ENCODE measurements around the gene DOCK6. TPM values are rescaled to one million over a fixed set of nuclear protein-coding genes. Genes with fewer than 3 reads are reported as not detected.

Gene DOCK6
- total RNA-seq, 1 donor from 2014 or later = 86.9 TPM

GRCh38 chr19:11151181-11151580 lies 111.1 kb downstream of the DOCK6 start:
- Mint-ChIP-seq H3K9me3 (ENCODE audit: unreplicated experiment) (no peaks in the 10 kb centered on the region), H3K27me3 (ENCODE audit: unreplicated experiment) (no peaks in the 10 kb centered on the region), H3K4me3 (ENCODE audit: unreplicated experiment) (no peak overlapping the region), H3K27ac (ENCODE audit: unreplicated experiment) (peak overlapping the region; percentile 95), H3K36me3 (ENCODE audit: unreplicated experiment) (peaks cover 2% of the 10 kb centered on the region), H3K4me1 (ENCODE audit: unreplicated experiment) (peaks cover 42% of the 10 kb centered on the region)
- DNase-seq (ENCODE audit: extremely low spot score, unreplicated experiment) = no peak
- TF ChIP-seq, protein P1, sequence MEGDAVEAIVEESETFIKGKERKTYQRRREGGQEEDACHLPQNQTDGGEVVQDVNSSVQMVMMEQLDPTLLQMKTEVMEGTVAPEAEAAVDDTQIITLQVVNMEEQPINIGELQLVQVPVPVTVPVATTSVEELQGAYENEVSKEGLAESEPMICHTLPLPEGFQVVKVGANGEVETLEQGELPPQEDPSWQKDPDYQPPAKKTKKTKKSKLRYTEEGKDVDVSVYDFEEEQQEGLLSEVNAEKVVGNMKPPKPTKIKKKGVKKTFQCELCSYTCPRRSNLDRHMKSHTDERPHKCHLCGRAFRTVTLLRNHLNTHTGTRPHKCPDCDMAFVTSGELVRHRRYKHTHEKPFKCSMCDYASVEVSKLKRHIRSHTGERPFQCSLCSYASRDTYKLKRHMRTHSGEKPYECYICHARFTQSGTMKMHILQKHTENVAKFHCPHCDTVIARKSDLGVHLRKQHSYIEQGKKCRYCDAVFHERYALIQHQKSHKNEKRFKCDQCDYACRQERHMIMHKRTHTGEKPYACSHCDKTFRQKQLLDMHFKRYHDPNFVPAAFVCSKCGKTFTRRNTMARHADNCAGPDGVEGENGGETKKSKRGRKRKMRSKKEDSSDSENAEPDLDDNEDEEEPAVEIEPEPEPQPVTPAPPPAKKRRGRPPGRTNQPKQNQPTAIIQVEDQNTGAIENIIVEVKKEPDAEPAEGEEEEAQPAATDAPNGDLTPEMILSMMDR (IDR thresholded peaks at IDR 0.05) = no peak

Other genes with a start within 250 kb of the DOCK6 start
- gene LDLR, start 173.1 kb downstream of the DOCK6 start, total RNA-seq = 75.4 and 96.9 TPM in 2 replicates
- 11.9 and 13.5 TPM in 2 replicates for gene SPC24, start 106.7 kb downstream of the DOCK6 start, total RNA-seq
- 386 and 387 TPM in 2 replicates for gene KANK2, start 65.0 kb downstream of the DOCK6 start, total RNA-seq
- gene ANGPTL8, start 22.9 kb downstream of the DOCK6 start, total RNA-seq = not detected in 2 replicates
- not detected in 2 replicates for gene TSPAN16, start 33.6 kb upstream of the DOCK6 start, total RNA-seq
- gene RAB3D, start 77.1 kb upstream of the DOCK6 start, total RNA-seq = 2.6 and 4.3 TPM in 2 replicates
- gene TMEM205, start 83.7 kb upstream of the DOCK6 start, total RNA-seq = 57.4 and 64.1 TPM in 2 replicates
- 22.4 and 28.1 TPM in 2 replicates for gene CCDC159, start 84.0 kb upstream of the DOCK6 start, total RNA-seq
- 51.9 and 55.8 TPM in 2 replicates for gene PLPPR2, start 92.9 kb upstream of the DOCK6 start, total RNA-seq
- 1.3 and 2.4 TPM in 2 replicates for gene SWSAP1, start 112.1 kb upstream of the DOCK6 start, total RNA-seq
- gene EPOR, start 121.8 kb upstream of the DOCK6 start, total RNA-seq = 2.3 and 2.4 TPM in 2 replicates
- gene RGL3, start 156.8 kb upstream of the DOCK6 start, total RNA-seq = 1.1 and 1.9 TPM in 2 replicates
- not detected in 2 replicates for gene ODAD3, start 172.6 kb upstream of the DOCK6 start, total RNA-seq
- gene PRKCSH, start 173.1 kb upstream of the DOCK6 start, total RNA-seq = 398 and 415 TPM in 2 replicates
- not detected in 2 replicates for gene ELAVL3, start 218.5 kb upstream of the DOCK6 start, total RNA-seq
- gene ZNF653, start 243.3 kb upstream of the DOCK6 start, total RNA-seq = 10.3 and 15.1 TPM in 2 replicates

Data from osteocyte (in vitro differentiated cells).